NCI-H1417 (cell line): ENCODE measurements around the gene PAK4.
"Not testable (repeated sequence)": the region's sequence is repeated elsewhere in the genome, so short reads cannot be mapped to it uniquely, and the experiment has no call there.

Source experiments
- DNase-seq, 3 experiments: peaks; one replicate each; lab custom pipeline; 2025; lab: John Stamatoyannopoulos, UW

PAK4 gene

DNA sequence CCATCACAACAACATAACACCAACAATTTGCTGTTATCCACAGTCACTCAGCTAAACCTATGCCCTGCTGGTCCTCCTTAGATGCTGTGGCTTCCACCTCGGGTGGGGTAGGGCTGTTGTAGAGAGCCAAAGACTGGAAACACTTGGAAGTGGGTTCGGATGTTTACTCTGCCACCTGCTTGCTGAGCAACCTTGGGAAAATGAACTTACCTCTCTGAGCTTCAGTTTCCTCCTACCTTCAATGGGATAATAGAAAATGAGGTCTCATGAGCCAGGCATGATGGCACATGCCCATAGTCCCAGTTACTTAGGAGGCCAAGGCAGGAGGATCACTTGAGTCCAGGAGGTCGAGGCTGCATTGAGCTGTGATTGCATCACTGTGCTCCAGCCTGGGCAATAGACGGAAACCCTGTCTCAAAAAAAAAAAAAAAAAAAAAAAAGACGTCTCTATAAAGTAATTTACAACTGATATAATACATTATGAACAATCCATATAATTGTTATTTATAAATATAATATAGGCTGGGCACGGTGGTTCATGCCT, 81.8 kb downstream of the PAK4 start:
- DNase-seq, result no peak

DNA sequence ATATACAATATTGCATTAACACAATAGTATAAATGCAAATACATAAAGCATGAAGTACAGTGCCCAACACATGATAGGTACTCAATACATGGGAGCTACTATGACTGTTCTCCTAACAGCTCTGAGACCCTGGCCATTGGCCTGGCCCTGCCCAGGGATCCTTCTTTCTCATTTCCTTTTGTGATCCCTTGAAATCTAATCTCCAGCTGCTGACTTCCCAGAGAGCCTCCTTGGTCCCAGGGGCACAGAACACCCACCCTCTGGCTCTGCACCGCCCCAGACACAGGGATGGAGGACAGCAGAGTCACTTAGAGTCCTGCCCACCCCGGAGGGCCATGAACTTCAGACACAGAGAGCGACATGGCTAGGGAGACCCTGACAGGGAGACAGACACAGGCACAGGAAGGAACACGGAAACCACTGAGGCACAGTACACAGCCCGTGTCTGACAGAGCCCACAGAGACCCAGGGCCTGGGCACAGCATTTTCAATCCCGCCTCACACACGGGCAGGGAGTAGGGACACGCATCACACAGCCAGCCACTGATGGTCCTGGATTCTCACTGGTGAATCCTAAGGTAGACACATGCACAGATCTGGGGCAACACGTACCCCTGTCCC, 82.7 kb downstream of the PAK4 start:
- DNase-seq, result no peak

DNA sequence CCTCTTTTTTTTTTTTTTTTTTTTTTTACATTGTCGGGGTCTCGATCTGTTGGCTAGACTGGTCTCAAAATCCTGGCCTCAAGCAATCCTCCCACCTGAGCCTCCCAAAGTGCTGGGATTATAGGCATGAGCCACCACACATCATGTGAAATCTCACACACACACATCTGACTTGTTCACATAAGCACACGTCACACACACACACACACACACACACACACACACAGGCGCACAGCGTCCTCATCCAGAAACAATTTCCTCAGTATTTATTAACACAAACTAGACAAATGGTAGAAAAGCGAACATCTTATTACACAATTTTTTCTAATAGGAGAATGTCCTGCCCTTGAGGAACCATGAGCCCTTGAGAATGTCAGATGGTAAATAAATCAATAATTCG, 83.6 kb downstream of the PAK4 start:
- DNase-seq, result no peak

DNA sequence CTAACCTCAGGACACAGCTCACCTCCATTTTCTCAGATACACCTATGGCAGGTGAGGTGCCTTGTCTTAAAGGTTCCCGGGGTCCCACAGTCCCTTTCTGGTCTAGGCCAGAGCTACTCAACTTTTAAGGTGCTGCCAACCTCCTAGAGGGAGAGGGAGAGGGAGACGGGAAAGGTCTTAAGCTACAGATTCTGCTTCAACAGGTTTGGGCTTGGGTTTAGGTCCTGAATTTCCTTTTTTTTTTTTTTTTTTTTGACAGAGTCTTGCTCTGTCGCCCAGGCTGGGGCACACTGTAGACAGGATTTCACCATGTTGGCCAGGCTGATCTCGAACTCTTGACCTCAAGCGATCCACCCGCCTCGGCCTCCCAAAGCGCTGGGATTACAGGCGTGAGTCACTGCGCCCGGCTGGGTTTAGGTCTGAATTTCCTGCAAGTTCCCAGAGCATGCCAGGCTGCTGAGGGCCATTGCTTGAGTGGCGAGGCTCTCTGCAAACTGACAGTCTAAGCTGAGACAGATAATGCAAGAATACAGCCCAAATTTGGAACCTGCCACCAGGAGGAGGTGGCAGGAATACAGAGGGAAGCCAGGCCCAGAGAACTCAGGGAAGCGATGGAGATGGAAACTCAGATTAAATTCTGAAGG, 86.3 kb downstream of the PAK4 start:
- no peak for DNase-seq

DNA sequence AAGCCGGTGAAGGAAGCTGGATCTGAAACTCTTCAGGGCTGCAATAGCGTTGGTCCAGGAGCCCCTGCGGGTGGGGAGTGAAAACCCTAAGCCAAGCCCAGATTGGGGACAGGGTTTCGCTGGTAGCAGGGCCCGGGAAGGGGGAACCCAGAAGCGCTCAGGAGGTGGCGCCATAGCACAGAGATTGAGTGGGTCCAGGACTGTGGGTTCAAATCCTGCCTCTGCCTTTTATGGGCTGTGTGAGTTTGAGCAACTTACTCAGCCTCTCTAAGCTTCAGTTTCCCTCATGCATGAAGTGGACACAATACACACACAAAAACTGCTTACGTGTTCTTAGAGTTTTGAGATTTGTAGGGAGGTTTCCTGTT, 86.8 kb downstream of the PAK4 start:
- DNase-seq, result peak in 1 of 3 experiments; percentile 29

DNA sequence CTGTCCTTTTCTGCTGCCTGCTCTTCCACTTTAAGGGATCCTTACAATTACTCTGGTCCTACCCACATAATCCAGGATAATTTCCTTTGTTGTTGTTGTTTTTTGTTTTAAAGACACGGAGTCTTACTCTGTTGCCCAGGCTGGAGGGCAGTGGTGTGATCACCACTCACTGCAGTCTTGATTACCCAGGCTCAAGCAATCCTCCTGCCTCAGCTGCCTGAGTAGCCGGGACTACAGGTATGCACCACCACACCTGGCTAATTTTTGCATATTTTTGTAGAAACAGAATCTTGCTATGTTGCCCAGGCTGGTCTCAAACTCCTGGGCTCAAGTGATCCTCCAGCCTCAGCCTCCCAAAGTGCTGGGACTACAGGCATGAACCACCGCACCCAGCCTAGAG, 89.7 kb downstream of the PAK4 start:
- DNase-seq, result not testable (repeated sequence)

DNA sequence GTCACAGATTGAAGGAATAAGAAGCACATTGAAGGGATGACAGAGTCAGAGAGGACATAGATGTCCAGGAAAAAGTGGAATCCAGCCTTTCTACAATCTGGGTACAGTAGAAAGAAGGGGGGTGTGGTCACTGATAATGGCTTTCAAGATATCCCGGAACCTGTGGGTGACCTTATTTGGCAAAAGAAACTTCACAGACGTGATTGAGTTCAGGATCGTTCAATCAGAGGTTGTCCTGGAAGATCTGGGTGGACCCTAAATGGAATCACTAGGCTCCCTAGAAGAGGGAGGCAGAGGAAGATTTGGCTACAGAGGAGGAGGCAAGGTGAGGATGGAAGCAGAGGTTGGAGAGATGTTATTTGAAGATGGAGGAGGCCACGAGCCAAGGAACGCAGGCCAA, 91.5 kb downstream of the PAK4 start:
- no peak for DNase-seq

DNA sequence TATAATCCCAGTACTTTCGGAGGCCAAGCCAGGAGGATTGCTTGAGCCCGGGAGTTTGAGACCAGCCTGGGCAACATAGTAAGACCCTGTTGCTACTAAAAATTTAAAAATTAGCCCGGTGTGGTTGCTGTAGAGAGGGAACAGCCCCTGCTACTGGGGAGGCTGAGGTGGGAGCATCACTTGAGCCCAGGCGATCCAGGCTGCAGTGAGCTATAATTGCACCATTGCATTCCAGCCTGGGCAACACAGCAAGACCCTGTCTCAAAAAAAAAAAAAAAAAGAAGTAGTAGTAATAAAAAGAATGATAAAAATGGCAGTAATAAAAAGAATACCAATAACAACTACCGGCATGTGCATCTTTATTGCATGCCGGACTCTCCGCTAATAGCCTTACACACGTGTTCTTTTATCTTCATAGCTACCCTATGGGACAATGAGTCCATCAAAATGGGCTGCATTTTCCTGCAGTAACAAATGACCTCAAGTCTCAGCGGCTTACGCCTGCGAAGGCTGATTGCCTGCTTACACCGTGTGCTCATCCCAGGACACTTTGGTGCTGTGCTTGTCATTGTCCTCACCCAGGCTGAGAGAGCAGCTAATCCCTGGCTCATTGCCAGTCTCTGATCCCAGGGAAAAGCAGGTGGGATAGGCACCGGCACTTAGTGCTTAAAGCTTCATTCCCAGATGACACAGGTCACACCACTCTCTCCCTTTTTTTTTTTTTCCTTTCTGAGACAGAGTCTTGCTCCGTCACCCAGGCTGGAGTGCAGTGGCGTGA, 92.8 kb downstream of the PAK4 start:
- peak in 2 of 3 experiments; percentile 4 to 37 for DNase-seq

DNA sequence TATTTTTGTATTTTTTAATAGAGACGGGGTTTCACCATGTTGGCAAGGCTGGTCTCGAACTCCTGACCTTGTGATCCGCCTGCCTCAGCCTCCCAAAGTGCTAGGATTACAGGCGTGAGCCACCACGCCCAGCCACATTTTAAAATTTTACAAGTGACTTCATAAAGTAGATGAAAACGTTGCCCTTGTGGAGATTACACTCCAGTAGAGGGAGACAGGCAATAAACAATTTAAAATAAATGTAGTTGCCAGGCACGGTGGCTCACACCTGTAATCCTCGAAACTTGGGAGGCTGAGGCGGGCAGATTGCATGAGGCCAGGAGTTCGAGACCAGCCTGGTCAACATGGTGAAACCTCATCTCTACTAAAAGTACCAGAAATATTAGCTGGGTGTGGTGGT, 93.5 kb downstream of the PAK4 start:
- DNase-seq, result not testable (repeated sequence)

DNA sequence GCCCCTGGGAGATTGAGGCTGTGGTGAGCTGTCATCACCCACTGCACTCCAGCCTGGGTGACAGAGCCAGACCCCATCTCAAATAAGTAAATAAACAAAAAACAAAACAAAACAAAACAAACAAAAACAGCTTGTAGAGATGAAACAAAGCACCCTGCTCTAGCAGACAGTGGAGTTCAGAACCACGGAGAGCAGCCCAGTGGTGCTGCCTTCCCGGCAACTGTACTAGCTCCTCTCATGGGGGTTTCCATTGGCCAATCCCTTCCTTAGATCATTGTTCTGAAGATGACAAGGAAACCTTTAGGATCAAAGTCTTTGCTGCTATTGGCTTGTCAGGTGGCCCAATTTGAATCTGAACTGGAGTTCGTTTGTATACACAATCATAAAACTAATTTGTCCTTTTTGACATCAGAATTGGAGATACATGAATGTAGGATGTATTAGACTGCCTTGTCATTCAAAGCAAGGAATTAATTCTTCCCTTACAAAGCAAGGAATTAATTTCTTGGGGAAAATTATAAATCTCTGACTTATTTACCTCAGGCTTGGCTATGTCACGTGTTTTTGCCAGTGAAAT, 98.2 kb downstream of the PAK4 start:
- DNase-seq, result no peak

DNA sequence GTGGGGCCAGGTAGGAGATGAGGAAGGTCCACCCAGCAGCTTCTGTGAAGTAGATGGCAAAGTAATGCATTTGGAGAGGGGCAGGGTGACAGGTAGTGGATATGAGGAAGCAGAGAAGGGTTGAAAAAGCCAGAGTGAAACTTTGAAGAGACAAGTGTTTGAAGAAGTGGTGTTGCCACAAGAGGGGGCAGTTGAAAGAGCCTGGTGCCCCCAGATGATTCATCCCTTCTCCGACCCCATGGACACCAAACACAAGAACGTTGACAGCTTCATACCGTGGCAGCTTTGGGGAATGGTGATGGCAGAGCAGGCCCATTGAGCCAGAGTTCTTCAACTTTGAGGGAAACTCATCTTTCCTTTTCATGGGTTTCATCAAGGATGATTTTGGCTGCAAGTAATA, 99.3 kb downstream of the PAK4 start:
- no peak for DNase-seq
